Measurements from ENCODE around the gene DDOST. TPM values are rescaled to one million over a fixed set of nuclear protein-coding genes. Genes with fewer than 3 reads are reported as not detected.

Gene DDOST
- polyA plus RNA-seq, 1 of the 3 experiments (the other 2 are of a cell fraction): 602 TPM

Other genes starting within 250 kb of the DDOST start
- 2.8 and 5.3 TPM in 2 replicates for gene CAMK2N1, start 175.2 kb downstream of the DDOST start, polyA plus RNA-seq (2012; rRNA removed)
- 22.8 and 26.4 TPM in 2 replicates for gene MUL1, start 153.2 kb downstream of the DDOST start, polyA plus RNA-seq (2012; rRNA removed)
- not detected in 2 replicates for gene FAM43B, start 108.8 kb downstream of the DDOST start, polyA plus RNA-seq (2012; rRNA removed)
- 0.11 and 0.12 TPM in 2 replicates for gene CDA, start 72.3 kb downstream of the DDOST start, polyA plus RNA-seq (2012; rRNA removed)
- 24.4 and 24.9 TPM in 2 replicates for gene PINK1, start 27.9 kb downstream of the DDOST start, polyA plus RNA-seq (2012; rRNA removed)
- 4.1 and 4.3 TPM in 2 replicates for gene KIF17, start 56.6 kb upstream of the DDOST start, polyA plus RNA-seq (2012; rRNA removed)
- gene SH2D5, start 71.3 kb upstream of the DDOST start, polyA plus RNA-seq (2012; rRNA removed): 6.1 and 6.5 TPM in 2 replicates
- 205 and 236 TPM in 2 replicates for gene HP1BP3, start 125.9 kb upstream of the DDOST start, polyA plus RNA-seq (2012; rRNA removed)

Data from SK-N-SH (cell line).